Measurements from ENCODE around the gene IRX4.

GRCh38 chr5:1926471-1927341 is 44.0 kb upstream of the IRX4 start:
- no peak for TF ChIP-seq EZH2 (optimal IDR thresholded peaks at IDR 0.05; ENCODE audit: low read depth, low read length)
- TF ChIP-seq CTCF (IDR thresholded peaks at IDR 0.05; ENCODE audit: low read length) = no peak

Measured in MM.1S (cell line).